GM21529 (cell line): ENCODE results near the gene ANK3.

Experiments
- ATAC-seq: cut with Tn5 transposase; IDR thresholded peaks from one replicate; pipeline ENCODE4 v1.9.1; 2021; ENCODE audit not compliant: unreplicated experiment

Gene ANK3

GRCh38 chr10:60000747-60001146 is 388.9 kb downstream of the ANK3 start:
- no peak for ATAC-seq

DNA sequence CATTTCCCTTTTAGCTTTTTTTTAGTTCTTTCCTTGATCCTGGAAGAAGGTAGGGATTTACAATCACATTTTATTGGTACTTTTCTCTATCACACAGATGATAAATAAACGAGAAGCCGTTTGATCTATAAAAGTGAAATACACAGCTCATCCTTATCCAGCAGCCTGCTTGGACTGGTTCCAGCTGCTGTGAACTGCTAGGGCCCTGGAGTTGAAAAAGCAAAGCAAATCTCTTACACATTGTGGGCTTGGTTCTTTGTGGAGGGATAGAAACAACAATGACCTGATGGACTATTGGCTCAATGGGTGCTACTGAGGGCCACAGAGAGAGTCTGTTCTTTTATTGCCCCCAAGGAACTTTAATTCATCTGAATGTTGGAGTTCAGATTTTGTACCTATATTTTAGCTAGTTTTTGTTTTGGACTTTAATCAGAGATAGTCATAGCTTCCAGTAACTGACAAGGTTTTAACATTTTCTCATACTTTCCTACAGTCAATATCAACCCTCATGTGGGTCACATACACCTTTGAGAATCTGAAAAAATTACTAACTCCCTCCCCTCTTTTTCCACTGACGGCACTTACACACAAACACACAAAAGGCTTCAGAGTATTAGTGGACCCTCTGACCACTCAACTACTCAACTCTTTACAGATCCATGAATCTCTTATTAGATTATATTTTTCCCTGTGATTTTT is 391.7 kb downstream of the ANK3 start:
- no peak for ATAC-seq

DNA sequence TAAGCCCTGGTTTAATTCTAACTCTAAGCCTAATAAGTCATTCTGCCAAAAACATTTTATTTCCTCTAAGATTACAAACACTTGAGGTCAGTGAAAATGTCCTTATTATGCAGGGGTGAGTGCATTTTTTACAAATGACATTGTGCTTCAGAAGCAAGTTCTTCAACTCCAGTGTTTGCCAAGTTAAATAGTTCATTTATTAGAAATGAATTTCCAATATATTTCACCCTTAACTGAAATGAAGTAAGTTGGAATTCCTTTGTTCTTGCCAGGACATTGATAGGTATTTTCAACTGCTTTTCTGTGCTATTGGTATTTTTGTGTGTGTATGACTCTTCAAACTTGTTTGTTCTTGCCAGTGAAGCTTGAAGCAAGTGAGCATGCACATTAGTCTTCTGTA is 393.8 kb downstream of the ANK3 start:
- no peak for ATAC-seq

DNA sequence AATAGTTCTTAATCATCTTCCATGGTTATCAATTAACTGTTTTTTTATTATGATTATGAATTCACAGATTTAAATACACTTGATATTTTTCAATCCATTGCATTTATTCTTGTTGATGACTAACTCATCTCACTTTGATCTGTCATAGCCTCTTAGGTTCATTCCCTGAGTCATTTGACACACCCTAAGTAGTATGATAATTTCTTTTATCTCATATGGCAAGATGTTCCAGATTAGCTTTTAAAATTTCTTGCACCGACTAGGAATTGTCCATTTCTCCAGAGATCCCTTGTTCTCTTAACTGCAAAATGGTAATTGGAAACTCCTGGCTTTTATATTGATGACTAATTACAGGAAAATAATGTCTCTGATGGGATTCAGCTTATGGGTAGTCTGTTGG is 395.7 kb downstream of the ANK3 start:
- ATAC-seq, result no peak

- ATAC-seq, result no peak
Measured at GRCh38 chr10:59991661-59992060, 398.0 kb downstream of the ANK3 start.

GRCh38 chr10:59991117-59991516 is 398.6 kb downstream of the ANK3 start:
- no peak for ATAC-seq

DNA sequence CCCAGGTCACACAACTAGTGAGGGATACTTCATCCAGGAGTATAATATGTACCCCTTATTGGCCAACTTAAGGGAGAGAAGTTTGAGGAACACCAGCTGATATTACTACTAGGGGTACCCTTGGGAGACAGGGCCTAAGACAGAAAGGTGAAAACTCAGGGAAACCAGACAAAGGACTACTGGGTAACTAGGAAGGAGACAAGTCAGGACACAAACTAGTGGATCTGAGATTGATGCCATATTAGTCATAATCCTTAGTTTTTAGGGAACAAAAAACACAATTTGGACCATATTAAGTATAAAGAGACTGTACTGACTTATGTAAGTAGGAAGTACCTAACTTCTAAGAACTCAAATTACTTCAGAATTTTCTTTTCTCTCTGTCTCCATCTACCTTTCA is 404.0 kb downstream of the ANK3 start:
- ATAC-seq, result no peak

DNA sequence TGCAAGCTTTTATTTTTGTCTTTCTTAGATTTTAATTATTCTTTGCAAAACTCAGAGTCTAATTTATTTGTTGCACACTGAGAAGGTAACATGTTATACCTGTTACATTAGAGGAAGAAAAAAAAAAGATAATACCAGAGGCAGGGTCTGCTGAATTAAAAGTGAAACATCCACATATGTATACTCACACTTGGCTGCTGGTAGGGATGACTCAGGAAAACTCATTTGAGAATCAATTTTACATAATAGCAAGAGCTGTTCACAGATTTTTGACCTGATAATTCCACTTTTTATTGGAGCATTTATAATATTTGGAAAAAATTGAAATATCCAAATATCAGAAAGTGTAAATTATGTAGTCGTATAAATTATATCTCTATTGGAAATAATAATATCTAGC is 405.3 kb downstream of the ANK3 start:
- ATAC-seq, result no peak

DNA sequence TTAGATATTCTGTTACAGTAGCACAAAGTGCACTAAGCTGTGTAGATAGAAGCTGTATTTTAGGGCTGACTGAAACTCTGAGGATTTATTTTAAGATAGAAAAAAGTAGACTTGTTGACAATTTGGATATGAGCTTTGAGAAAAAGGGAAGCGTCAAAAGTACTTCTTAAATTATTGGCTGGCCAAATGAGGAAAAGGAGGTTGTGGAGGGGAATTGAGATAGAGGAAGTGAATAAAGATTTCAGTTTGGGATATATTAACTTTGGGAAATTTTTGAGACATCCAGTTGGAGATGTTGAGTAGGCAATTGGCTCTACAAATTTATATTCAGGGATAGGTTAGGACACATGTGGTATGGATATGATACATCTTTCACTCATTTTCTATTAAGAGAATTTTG is 409.3 kb downstream of the ANK3 start:
- ATAC-seq, result no peak

DNA sequence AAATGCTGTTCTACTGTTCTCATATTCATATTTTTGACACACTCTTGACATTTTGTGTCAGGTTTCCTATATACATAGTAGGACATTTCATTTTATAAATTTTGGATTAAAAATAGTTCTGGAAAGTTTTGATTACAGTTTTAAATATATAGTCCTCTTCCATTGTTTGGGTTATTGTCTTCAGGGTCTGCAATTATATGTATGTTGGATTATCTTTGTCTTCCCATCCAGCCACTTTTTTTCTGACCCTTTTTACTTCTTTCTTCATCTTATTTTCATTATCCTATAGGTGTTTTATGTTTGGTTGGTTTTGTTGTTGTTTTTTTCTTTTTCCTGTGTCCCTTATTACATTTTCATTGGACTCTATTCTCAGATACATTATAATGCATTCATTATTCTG is 412.2 kb downstream of the ANK3 start:
- no peak for ATAC-seq

DNA sequence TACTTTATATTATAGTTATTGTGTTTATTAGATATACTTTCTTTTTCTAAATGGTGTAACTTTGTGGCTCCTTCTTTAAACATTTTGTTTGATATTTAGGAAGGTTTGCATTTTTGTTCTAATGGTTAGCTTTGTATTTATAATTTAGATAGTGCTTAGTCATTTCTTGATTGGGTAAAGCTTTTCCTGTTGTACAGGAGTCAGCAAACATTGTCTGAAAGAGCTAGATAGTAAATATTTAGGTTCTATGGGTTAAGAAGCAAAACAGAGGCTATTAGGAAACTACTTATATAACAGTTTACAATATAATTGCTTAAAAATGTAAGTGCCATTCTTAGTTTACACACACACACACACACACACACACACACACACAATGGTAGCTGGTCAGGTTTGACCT is 412.8 kb downstream of the ANK3 start:
- no peak for ATAC-seq
